GM12865 (cell line): ENCODE measurements around the gene GNG3.
"Not testable (repeated sequence)": the region's sequence is repeated elsewhere in the genome, so short reads cannot be mapped to it uniquely, and the experiment has no call there.

ENCODE experiments used
- DNase-seq: peaks from one replicate; pipeline ENCODE4 v3.0.0; 2010; ENCODE audit warnings: low read depth
- H3K4me3 ChIP-seq: 2 replicates; pipeline ENCODE4 v1.5.1; 2011; ENCODE audit warnings: mild to moderate bottlenecking, low read depth, low read length, control low read depth
- CTCF ChIP-seq: IDR thresholded peaks from 2 replicates; pipeline ENCODE4 v1.5.1; 2011; ENCODE audit warnings: low read length, control low read depth, low read depth, inconsistent platforms; ENCODE audit not compliant: insufficient read depth; ENCODE audit errors: missing control alignments

GNG3 gene

DNA sequence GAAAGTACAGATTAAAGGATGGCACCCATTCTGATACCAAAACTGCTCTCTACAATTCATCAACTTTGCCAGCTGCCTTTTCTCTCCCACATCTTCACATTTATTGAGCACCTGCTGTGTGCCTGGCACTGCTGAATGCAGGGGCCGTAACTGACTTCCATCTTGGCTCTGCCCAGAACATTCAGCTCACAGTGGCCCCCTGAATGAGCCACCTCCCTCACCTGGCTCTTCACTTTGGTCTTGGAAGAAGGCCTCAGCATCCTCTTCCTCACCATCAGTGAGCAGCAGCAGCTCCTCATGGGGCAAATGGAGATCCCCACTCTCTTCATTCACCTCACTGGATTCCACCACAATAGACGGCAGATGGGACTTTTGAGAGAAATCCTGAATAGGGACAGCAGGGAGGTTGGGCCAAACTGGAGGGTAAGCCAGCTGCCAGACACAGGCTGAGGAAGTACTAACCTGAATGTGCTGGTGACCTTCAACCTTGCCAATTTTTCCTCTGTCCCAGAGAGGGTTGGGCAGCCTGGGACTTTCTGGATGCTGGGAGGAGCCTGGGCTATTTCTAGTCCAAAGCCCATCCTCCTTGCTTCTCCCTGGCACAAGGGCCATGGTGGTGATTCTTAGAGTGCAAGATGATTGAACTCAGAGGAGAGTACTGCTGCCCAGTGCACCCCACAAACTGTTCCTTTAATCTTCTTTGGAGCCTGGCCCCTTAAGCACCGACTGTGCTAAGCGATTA is 37.9 kb upstream of the GNG3 start:
- H3K4me3 ChIP-seq = no peak overlapping the region
- DNase-seq = no peak
- no peak for TF ChIP-seq CTCF

DNA sequence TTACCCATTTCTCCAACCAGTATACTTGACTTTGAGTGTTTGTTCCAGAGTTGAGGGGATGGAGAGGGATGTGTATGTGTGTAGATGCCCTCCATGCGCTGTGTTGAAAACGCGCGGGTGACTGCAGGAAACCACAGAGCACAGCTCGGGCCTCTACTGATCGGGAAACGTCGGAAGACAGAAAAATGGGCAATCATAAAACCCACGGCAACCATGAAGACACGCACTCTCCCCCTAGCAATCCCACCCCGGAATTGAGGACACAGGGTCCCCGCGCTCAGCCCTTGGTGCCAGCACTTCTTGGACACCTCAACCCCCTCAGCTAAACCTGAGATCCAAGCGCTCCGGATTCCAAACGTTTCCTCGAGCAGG is 36.3 kb upstream of the GNG3 start:
- DNase-seq = peak; percentile 63
- no peak for TF ChIP-seq CTCF
- H3K4me3 ChIP-seq = peak overlapping the region; percentile 64

DNA sequence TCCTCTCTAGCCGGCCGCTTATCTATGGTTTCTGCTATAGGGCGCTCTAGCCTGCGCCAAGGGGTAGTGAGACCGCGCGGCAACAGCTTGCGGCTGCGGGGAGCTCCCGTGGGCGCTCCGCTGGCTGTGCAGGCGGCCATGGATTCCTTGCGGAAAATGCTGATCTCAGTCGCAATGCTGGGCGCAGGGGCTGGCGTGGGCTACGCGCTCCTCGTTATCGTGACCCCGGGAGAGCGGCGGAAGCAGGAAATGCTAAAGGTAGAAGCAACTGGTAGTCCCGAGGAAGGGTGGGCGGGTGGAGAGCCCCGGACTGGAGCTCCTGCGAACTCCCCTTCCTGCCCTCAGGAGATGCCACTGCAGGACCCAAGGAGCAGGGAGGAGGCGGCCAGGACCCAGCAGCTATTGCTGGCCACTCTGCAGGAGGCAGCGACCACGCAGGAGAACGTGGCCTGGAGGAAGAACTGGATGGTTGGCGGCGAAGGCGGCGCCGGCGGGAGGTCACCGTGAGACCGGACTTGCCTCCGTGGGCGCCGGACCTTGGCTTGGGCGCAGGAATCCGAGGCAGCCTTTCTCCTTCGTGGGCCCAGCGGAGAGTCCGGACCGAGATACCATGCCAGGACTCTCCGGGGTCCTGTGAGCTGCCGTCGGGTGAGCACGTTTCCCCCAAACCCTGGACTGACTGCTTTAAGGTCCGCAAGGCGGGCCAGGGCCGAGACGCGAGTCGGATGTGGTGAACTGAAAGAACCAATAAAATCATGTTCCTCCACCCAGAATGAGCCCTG is 35.7 kb upstream of the GNG3 start, which contains the start of the genes LBHD1 and UQCC3:
Gene LBHD1 (minus strand): TSS at position 660 of the 782 bp plus-strand sequence. CDS start 2,236 bp downstream, outside the sequence.
Gene UQCC3 (plus strand): TSS at position 66 of the 782 bp plus-strand sequence. CDS start 73 bp downstream, at position 139.
- peak; percentile 95 for DNase-seq
- H3K4me3 ChIP-seq = peak within 1 kb of the TSS; percentile 64
- no peak for TF ChIP-seq CTCF

GRCh38 chr11:62673196-62673525 is 34.3 kb upstream of the GNG3 start:
- H3K4me3 ChIP-seq = no peak overlapping the region
- no peak for TF ChIP-seq CTCF
- no peak for DNase-seq

- H3K4me3 ChIP-seq, DNase-seq: not testable (repeated sequence)
Measured at GRCh38 chr11:62675415-62675814, 32.1 kb upstream of the GNG3 start.

GRCh38 chr11:62676698-62677097 is 30.8 kb upstream of the GNG3 start:
- no peak for DNase-seq
- H3K4me3 ChIP-seq = no peak overlapping the region
- TF ChIP-seq CTCF = no peak

GRCh38 chr11:62677156-62677555 is 30.3 kb upstream of the GNG3 start:
- no peak for DNase-seq
- H3K4me3 ChIP-seq = no peak overlapping the region
- no peak for TF ChIP-seq CTCF
